Stimulated activated CD8-positive, alpha-beta memory T cell treated with anti-CD3 and anti-CD28 coated beads, Interleukin-15, amount 100 ng/mL, for 24 hours (primary cell): ENCODE data around the gene SPOCK3.
"Not testable (repeated sequence)": the region's sequence is repeated elsewhere in the genome, so short reads cannot be mapped to it uniquely, and the experiment has no call there.

Experiments used
- DNase-seq: peaks from one replicate; pipeline ENCODE4 v3.0.0-alpha.2; 2020; ENCODE audit warnings: low read depth

Gene SPOCK3

GRCh38 chr4:166957451-166957850, 276.8 kb downstream of the SPOCK3 start:
- no peak for DNase-seq

- DNase-seq, result no peak
Observed at GRCh38 chr4:166956484-166956883, 277.8 kb downstream of the SPOCK3 start.

GRCh38 chr4:166941629-166942028, 292.7 kb downstream of the SPOCK3 start:
- no peak for DNase-seq

GRCh38 chr4:166930464-166930863, 303.8 kb downstream of the SPOCK3 start:
- DNase-seq, result no peak

- DNase-seq, result no peak
Observed at GRCh38 chr4:166924424-166924823, 309.9 kb downstream of the SPOCK3 start.

- DNase-seq, result no peak
Observed at GRCh38 chr4:166913926-166914325, 320.4 kb downstream of the SPOCK3 start.

- DNase-seq, result no peak
Observed at GRCh38 chr4:166903408-166903807, 330.9 kb downstream of the SPOCK3 start.

GRCh38 chr4:166902941-166903340, 331.4 kb downstream of the SPOCK3 start:
- no peak for DNase-seq

GRCh38 chr4:166896254-166896653, 338.0 kb downstream of the SPOCK3 start:
- DNase-seq, result no peak

GRCh38 chr4:166895771-166896170, 338.5 kb downstream of the SPOCK3 start:
- DNase-seq, result no peak

- no peak for DNase-seq
Observed at GRCh38 chr4:166887457-166887856, 346.8 kb downstream of the SPOCK3 start.

- no peak for DNase-seq
Observed at GRCh38 chr4:166886718-166887117, 347.6 kb downstream of the SPOCK3 start.

- DNase-seq, result no peak
Observed at GRCh38 chr4:166882221-166882620, 352.1 kb downstream of the SPOCK3 start.

GRCh38 chr4:166875821-166876220, 358.5 kb downstream of the SPOCK3 start:
- DNase-seq, result no peak

- no peak for DNase-seq
Observed at GRCh38 chr4:166862032-166862431, 372.3 kb downstream of the SPOCK3 start.

GRCh38 chr4:166850398-166850797, 383.9 kb downstream of the SPOCK3 start:
- not testable (repeated sequence) for DNase-seq

GRCh38 chr4:166846939-166847338, 387.4 kb downstream of the SPOCK3 start:
- DNase-seq, result no peak

- DNase-seq, result no peak
Observed at GRCh38 chr4:166842795-166843261, 391.5 kb downstream of the SPOCK3 start.

GRCh38 chr4:166839615-166840251, 394.6 kb downstream of the SPOCK3 start:
- DNase-seq, result no peak

GRCh38 chr4:166838975-166839614, 395.2 kb downstream of the SPOCK3 start:
- DNase-seq, result no peak

GRCh38 chr4:166836865-166837264, 397.4 kb downstream of the SPOCK3 start:
- DNase-seq, result no peak

- no peak for DNase-seq
Observed at GRCh38 chr4:166827629-166828028, 406.7 kb downstream of the SPOCK3 start.

GRCh38 chr4:166827167-166827566, 407.1 kb downstream of the SPOCK3 start:
- no peak for DNase-seq

- no peak for DNase-seq
Observed at GRCh38 chr4:166823848-166824247, 410.4 kb downstream of the SPOCK3 start.
